CD4-positive, alpha-beta T cell (primary cell): ENCODE results near the gene COL25A1. TPM values are rescaled to one million over a fixed set of nuclear protein-coding genes. Genes with fewer than 3 reads are reported as not detected.

ENCODE experiments used
- ATAC-seq: fragments of 200-7000 bp; cut with Tn5 transposase; one replicate; pipeline ENCODE4 v1.10.0; 2022; ENCODE audit warnings: mild to moderate bottlenecking; ENCODE audit not compliant: poor library complexity
- CTCF ChIA-PET: fragments of 350-600 bp; sonication (Branson Sonifier 250); formaldehyde crosslinking; loops from one replicate; lab custom pipeline; 2021; ENCODE audit warnings: antibody characterized with exemption, inconsistent platforms; lab: Charles Lee
- POLR2A ChIA-PET: fragments of 350-600 bp; sonication (Branson Sonifier 250); formaldehyde crosslinking; loops from one replicate; lab custom pipeline; 2021; ENCODE audit warnings: antibody characterized with exemption, inconsistent platforms; lab: Charles Lee
- DNase-seq, 14 experiments: peaks; one replicate each; pipeline ENCODE4 v3.0.0-alpha.2; 2013 to 2020; ENCODE audit warnings: mixed read lengths in 2 of 14
- H3K27ac ChIP-seq, 2 donors: one replicate each; pipeline versions ENCODE4 v1.5.1 to v1.7.0; 2013; ENCODE audit warnings: low read length in 2 of 2, low read depth in 1 of 2, mild to moderate bottlenecking in 1 of 2
- H3K27me3 ChIP-seq, 2 experiments: 1 replicate in 1 of 2; 2 replicates in 1 of 2; pipeline versions ENCODE4 v1.6.1 to v1.7.0; 2013; ENCODE audit warnings: low read length in 2 of 2, control low read depth in 1 of 2, mild to moderate bottlenecking in 1 of 2, moderate library complexity in 1 of 2; ENCODE audit not compliant: insufficient read depth in 2 of 2, control insufficient read depth in 1 of 2
- H3K36me3 ChIP-seq: one replicate; pipeline ENCODE4 v1.6.1; 2013; ENCODE audit warnings: low read length, control low read depth; ENCODE audit not compliant: insufficient read depth
- H3K4me1 ChIP-seq: one replicate; pipeline ENCODE4 v1.6.1; 2013; ENCODE audit warnings: low read length, control low read depth; ENCODE audit not compliant: insufficient read depth
- H3K4me3 ChIP-seq: one replicate; pipeline ENCODE4 v1.5.1; 2013; ENCODE audit warnings: mild to moderate bottlenecking, low read length, moderate library complexity
- H3K9me3 ChIP-seq, 2 experiments: 1 replicate in 1 of 2; 2 replicates in 1 of 2; pipeline versions ENCODE4 v1.6.1 to v1.7.0; 2013; ENCODE audit warnings: low read length in 2 of 2, mild to moderate bottlenecking in 2 of 2, control low read depth in 1 of 2, moderate library complexity in 1 of 2; ENCODE audit not compliant: control insufficient read depth in 1 of 2, insufficient read depth in 1 of 2
- H3K27ac Mint-ChIP-seq: one replicate; pipeline ENCODE4 v1.8.0; 2020; ENCODE audit warnings: mixed read lengths
- H3K27me3 Mint-ChIP-seq: one replicate; pipeline ENCODE4 v1.8.0; 2021; ENCODE audit warnings: mixed read lengths
- H3K36me3 Mint-ChIP-seq: one replicate; pipeline ENCODE4 v1.8.0; 2021; ENCODE audit warnings: low read depth, mixed read lengths
- H3K4me1 Mint-ChIP-seq: one replicate; pipeline ENCODE4 v1.8.0; 2021; ENCODE audit warnings: low read depth, mixed read lengths
- H3K4me3 Mint-ChIP-seq: one replicate; pipeline ENCODE4 v1.8.0; 2020; ENCODE audit warnings: mild to moderate bottlenecking, mixed read lengths
- H3K9me3 Mint-ChIP-seq: one replicate; pipeline ENCODE4 v1.8.0; 2020; ENCODE audit warnings: mixed read lengths
- CTCF ChIP-seq: fragments of 200-600 bp; IDR thresholded peaks from one replicate; pipeline ENCODE4 v1.8.0; 2022; ENCODE audit warnings: antibody characterized with exemption, mild to moderate bottlenecking
- intact Hi-C, 2 experiments: fragments of 100-400 bp; cut with DNase I in 1 of 2; cut with micrococcal nuclease in 1 of 2; formaldehyde crosslinking; loops; one replicate each; pipeline versions ENCODE4 v1.15.1 to v1.9.0; 2023 to 2025; cut with DNase I, micrococcal nuclease
- total RNA-seq, 174 experiments: library from RNA in 2 of 174; stranded (reverse) in 2 of 174; gene quantifications; one replicate each; pipeline ENCODE4 v1.2.3 and lab custom pipeline; 2021 to 2026

Gene COL25A1
- total RNA-seq, 2 experiments from 2014 or later = 0.42 TPM; not detected in 1

- Mint-ChIP-seq H3K9me3 (no peaks in the 10 kb centered on the region), H3K36me3 (no peaks in the 10 kb centered on the region), H3K4me1 (no peaks in the 10 kb centered on the region), H3K27me3 (peaks cover 42% of the 10 kb centered on the region), H3K4me3 (no peak overlapping the region), H3K27ac (no peak overlapping the region)
- H3K27me3 ChIP-seq = peaks cover 4 to 8% of the 10 kb centered on the region in 2 experiments
- intact Hi-C loops = no loop called here
- ChIA-PET POLR2A (no interaction called here), CTCF (no interaction called here)
- ATAC-seq = no peak
- no peaks in the 10 kb centered on the region for H3K36me3 ChIP-seq
- H3K9me3 ChIP-seq = no peaks in the 10 kb centered on the region
- no peak for DNase-seq
- no peak for TF ChIP-seq CTCF
- no peaks in the 10 kb centered on the region for H3K4me1 ChIP-seq
- H3K4me3 ChIP-seq = no peak overlapping the region
- H3K27ac ChIP-seq = no peak overlapping the region
These were observed 10.7 kb downstream of the COL25A1 start for GRCh38 chr4:109291707-109292238.

DNA sequence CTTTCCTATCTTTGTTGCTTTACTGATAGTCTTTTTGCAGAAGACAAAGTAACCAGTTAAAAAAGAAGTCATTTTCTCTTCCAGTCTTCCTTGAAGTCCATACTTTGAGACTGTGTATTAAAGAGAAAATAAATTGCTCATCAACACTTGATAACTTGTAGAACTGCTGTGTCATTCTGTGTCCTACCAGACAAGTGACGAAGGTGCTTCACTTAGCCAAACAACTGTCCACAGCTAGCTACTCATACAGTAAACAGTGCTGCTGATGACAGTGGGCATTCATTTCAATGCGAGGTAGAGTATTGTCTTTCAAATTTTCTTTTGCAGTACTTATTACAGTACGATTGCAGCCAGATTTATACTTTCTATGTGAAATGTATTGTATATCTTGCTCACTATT lies 11.5 kb downstream of the COL25A1 start:
- no peak for DNase-seq
- H3K27ac ChIP-seq = no peak overlapping the region
- no peaks in the 10 kb centered on the region for H3K9me3 Mint-ChIP-seq
- no peak for ATAC-seq
- ChIA-PET CTCF (no interaction called here), POLR2A (no interaction called here)
- intact Hi-C loops = no loop called here
- peaks cover 34% of the 10 kb centered on the region for H3K27me3 Mint-ChIP-seq
- H3K4me1 ChIP-seq = no peaks in the 10 kb centered on the region
- H3K36me3 ChIP-seq = no peaks in the 10 kb centered on the region
- H3K9me3 ChIP-seq = no peaks in the 10 kb centered on the region
- H3K4me3 Mint-ChIP-seq = no peak overlapping the region
- no peaks in the 10 kb centered on the region for H3K4me1 Mint-ChIP-seq
- TF ChIP-seq CTCF = no peak
- H3K27me3 ChIP-seq = peaks cover 4 to 6% of the 10 kb centered on the region in 2 experiments
- H3K4me3 ChIP-seq = no peak overlapping the region
- H3K36me3 Mint-ChIP-seq = no peaks in the 10 kb centered on the region
- H3K27ac Mint-ChIP-seq = no peak overlapping the region

- DNase-seq = peak in 1 of 14 experiments; percentile 1
- Histone ChIP-seq H3K4me3 (no peak overlapping the region), H3K36me3 (no peaks in the 10 kb centered on the region), H3K9me3 (no peaks in the 10 kb centered on the region), H3K27ac (no peak overlapping the region), H3K27me3 (peaks cover 0 to 4% of the 10 kb centered on the region in 2 experiments), H3K4me1 (no peaks in the 10 kb centered on the region)
- CTCF ChIA-PET = interaction anchor here (0.7 kb wide), 1 partner anchor 11 kb away, joined by 3 read pairs; no protein-coding TSS in a partner anchor
- intact Hi-C loops = no loop called here
- H3K4me1 Mint-ChIP-seq = no peaks in the 10 kb centered on the region
- POLR2A ChIA-PET = no interaction called here
- no peaks in the 10 kb centered on the region for H3K9me3 Mint-ChIP-seq
- ATAC-seq = no peak
- no peak overlapping the region for H3K27ac Mint-ChIP-seq
- no peak for TF ChIP-seq CTCF
- no peaks in the 10 kb centered on the region for H3K36me3 Mint-ChIP-seq
- H3K4me3 Mint-ChIP-seq = no peak overlapping the region
- H3K27me3 Mint-ChIP-seq = peaks cover 11% of the 10 kb centered on the region
These were observed 23.8 kb downstream of the COL25A1 start for GRCh38 chr4:109278594-109279031.
